H1 (cell line): Measurements from ENCODE around the gene MRPL17. TPM values are rescaled to one million over a fixed set of nuclear protein-coding genes. Genes with fewer than 3 reads are reported as not detected.

Experiments
- CTCF ChIA-PET: fragments of 300-600 bp; sonication (Branson Sonifier 250); formaldehyde crosslinking; loops from one replicate; lab custom pipeline; 2021; ENCODE audit not compliant: partially characterized antibody; lab: Charles Lee
- POLR2A ChIA-PET: fragments of 300-600 bp; sonication (Branson Sonifier 250); formaldehyde crosslinking; loops from one replicate; lab custom pipeline; 2021; ENCODE audit warnings: inconsistent platforms; ENCODE audit not compliant: partially characterized antibody; lab: Charles Lee
- DNase-seq, 2 experiments: peaks; one replicate each; pipeline versions ENCODE4 v3.0.0 to v3.0.0-alpha.2; 2010 to 2022; ENCODE audit warnings: low spot score in 2 of 2, low read depth in 1 of 2, mixed read lengths in 1 of 2
- FAIRE-seq: peaks from 2 replicates; lab custom pipeline; 2011; peaks lifted over from hg19 to GRCh38; lab: Jason Lieb, UNC
- H2AFZ ChIP-seq: 2 replicates; pipeline ENCODE4 v1.8.1; 2012; ENCODE audit warnings: low read length, inconsistent platforms
- H2AK5ac ChIP-seq: 2 replicates; pipeline ENCODE4 v1.6.1; 2013; ENCODE audit warnings: low read depth, low read length
- H2BK120ac ChIP-seq: replicated peaks from 2 replicates; pipeline ENCODE3; 2013; ENCODE audit warnings: low read depth, low read length, inconsistent platforms
- H2BK12ac ChIP-seq: 2 replicates; pipeline ENCODE4 v1.6.1; 2013; ENCODE audit warnings: low read depth, low read length
- H2BK15ac ChIP-seq: 2 replicates; pipeline ENCODE4 v1.6.1; 2013; ENCODE audit warnings: low read length
- H2BK20ac ChIP-seq: 2 replicates; pipeline ENCODE4 v1.6.1; 2013; ENCODE audit warnings: low read length
- H2BK5ac ChIP-seq: 2 replicates; pipeline ENCODE4 v1.6.1; 2013; ENCODE audit warnings: low read depth, low read length
- H3K14ac ChIP-seq: 2 replicates; pipeline ENCODE4 v1.6.1; 2013; ENCODE audit warnings: inconsistent platforms; ENCODE audit not compliant: insufficient read length
- H3K18ac ChIP-seq: 2 replicates; pipeline ENCODE4 v1.6.1; 2013; ENCODE audit warnings: low read length; ENCODE audit errors: extremely low read depth
- H3K23ac ChIP-seq: 2 replicates; pipeline ENCODE4 v1.6.1; 2013; ENCODE audit warnings: inconsistent platforms; ENCODE audit not compliant: insufficient read length
- H3K23me2 ChIP-seq: 2 replicates; pipeline ENCODE4 v1.6.1; 2013; ENCODE audit warnings: low read depth, low read length
- H3K27ac ChIP-seq: 2 replicates; pipeline ENCODE4 v1.6.1; 2011; ENCODE audit warnings: low read depth, low read length, inconsistent platforms
- H3K27me3 ChIP-seq, 4 experiments: replicated peaks in 1 of 4; 1 replicate in 1 of 4; 2 replicates in 3 of 4; pipeline versions ENCODE4 v1.6.1 to v1.8.1; 2011 to 2013; ENCODE audit warnings: low read length in 3 of 4, mild to moderate bottlenecking in 3 of 4, inconsistent platforms in 2 of 4, mixed read lengths in 2 of 4, moderate library complexity in 1 of 4; ENCODE audit not compliant: control insufficient read depth in 3 of 4, insufficient read depth in 3 of 4; ENCODE audit errors: extremely low read depth in 1 of 4
- H3K36me3 ChIP-seq, 4 experiments: 2 replicates each; pipeline versions ENCODE4 v1.6.1 to v1.8.1; 2011 to 2013; ENCODE audit warnings: mild to moderate bottlenecking in 4 of 4, low read length in 3 of 4, moderate library complexity in 2 of 4, control low read depth in 1 of 4, inconsistent platforms in 1 of 4; ENCODE audit not compliant: insufficient read depth in 4 of 4, control insufficient read depth in 2 of 4
- H3K4ac ChIP-seq: replicated peaks from 2 replicates; pipeline ENCODE3; 2013; ENCODE audit warnings: low read length, low read depth, mixed read lengths, inconsistent platforms; ENCODE audit not compliant: insufficient read length
- H3K4me1 ChIP-seq, 4 experiments: replicated peaks in 1 of 4; 1 replicate in 1 of 4; 2 replicates in 3 of 4; pipeline versions ENCODE4 v1.6.1 to v1.8.1; 2011 to 2013; ENCODE audit warnings: low read length in 3 of 4, inconsistent platforms in 2 of 4, mixed read lengths in 1 of 4; ENCODE audit not compliant: insufficient read depth in 4 of 4, control insufficient read depth in 3 of 4
- H3K4me2 ChIP-seq, 2 experiments: 2 replicates each; pipeline versions ENCODE4 v1.6.1 to v1.8.1; 2011 to 2013; ENCODE audit warnings: low read depth in 2 of 2, low read length in 2 of 2, control low read depth in 1 of 2, inconsistent platforms in 1 of 2, mild to moderate bottlenecking in 1 of 2; ENCODE audit not compliant: insufficient read depth in 1 of 2
- H3K4me3 ChIP-seq, 4 experiments: fragments of 200-600, 300-600 bp in 1 of 4; sonication (generic), shearing (Covaris generic), sonication (Bioruptor Twin) in 1 of 4; 2 replicates each; pipeline versions ENCODE4 v1.5.1 to v1.8.1; 2011 to 2016; ENCODE audit warnings: low read length in 4 of 4, low read depth in 3 of 4, control low read depth in 2 of 4, inconsistent platforms in 2 of 4, mild to moderate bottlenecking in 2 of 4, mixed read lengths in 1 of 4, moderate library complexity in 1 of 4; ENCODE audit not compliant: insufficient read depth in 2 of 4; ENCODE audit errors: extremely low read depth in 1 of 4
- H3K56ac ChIP-seq: replicated peaks from 2 replicates; pipeline ENCODE3; 2013; ENCODE audit warnings: low read depth, mild to moderate bottlenecking, mixed read lengths, low read length, inconsistent platforms; ENCODE audit not compliant: insufficient read length
- H3K79me1 ChIP-seq: 2 replicates; pipeline ENCODE4 v1.6.1; 2013; ENCODE audit warnings: low read depth, low read length, control low read depth
- H3K79me2 ChIP-seq, 2 experiments: 2 replicates each; pipeline versions ENCODE4 v1.6.1 to v1.8.1; 2012 to 2013; ENCODE audit warnings: low read length in 2 of 2, mild to moderate bottlenecking in 2 of 2, inconsistent platforms in 1 of 2; ENCODE audit not compliant: insufficient read depth in 2 of 2, control insufficient read depth in 1 of 2
- H3K9ac ChIP-seq, 4 experiments: replicated peaks in 1 of 4; 1 replicate in 1 of 4; 2 replicates in 3 of 4; pipeline versions ENCODE4 v1.6.1 to v1.8.1; 2011 to 2013; ENCODE audit warnings: low read depth in 3 of 4, low read length in 3 of 4, control low read depth in 2 of 4, mild to moderate bottlenecking in 2 of 4, moderate library complexity in 2 of 4, inconsistent platforms in 1 of 4; ENCODE audit errors: extremely low read depth in 1 of 4
- H3K9me3 ChIP-seq, 2 experiments: 2 replicates each; pipeline versions ENCODE4 v1.6.1 to v1.8.1; 2012 to 2013; ENCODE audit warnings: mild to moderate bottlenecking in 2 of 2, moderate library complexity in 2 of 2, control low read depth in 1 of 2, inconsistent platforms in 1 of 2, low read depth in 1 of 2, low read length in 1 of 2, mixed read lengths in 1 of 2; ENCODE audit not compliant: insufficient read depth in 2 of 2
- H4K20me1 ChIP-seq, 2 experiments: replicated peaks in 1 of 2; 2 replicates each; pipeline versions ENCODE3 to v1.8.1; 2011 to 2013; ENCODE audit warnings: inconsistent platforms in 2 of 2, low read length in 2 of 2, mild to moderate bottlenecking in 1 of 2; ENCODE audit not compliant: insufficient read depth in 2 of 2, control insufficient read depth in 1 of 2
- H4K5ac ChIP-seq: 2 replicates; pipeline ENCODE4 v1.6.1; 2013; ENCODE audit warnings: low read length, low read depth, mixed read lengths, inconsistent platforms; ENCODE audit not compliant: insufficient read length
- H4K8ac ChIP-seq: 2 replicates; pipeline ENCODE4 v1.8.0; 2013; ENCODE audit warnings: mild to moderate bottlenecking, moderate library complexity, low read length, inconsistent platforms; ENCODE audit not compliant: insufficient read depth; ENCODE audit errors: extremely low read depth
- H4K91ac ChIP-seq: replicated peaks from 2 replicates; pipeline ENCODE3; 2013; ENCODE audit warnings: low read length, mixed read lengths, inconsistent platforms; ENCODE audit not compliant: insufficient read length
- CEBPB ChIP-seq: IDR thresholded peaks from 2 replicates; pipeline ENCODE4 v1.6.1; 2012; ENCODE audit warnings: low read depth, low read length
- CTCF ChIP-seq, 3 experiments: IDR thresholded peaks; 1 replicate in 2 of 3; 2 replicates in 1 of 3; pipeline versions ENCODE4 v1.5.1 to v1.6.1; 2011; ENCODE audit warnings: low read length in 3 of 3, mild to moderate bottlenecking in 3 of 3, inconsistent platforms in 2 of 3, low read depth in 1 of 3, moderate library complexity in 1 of 3; ENCODE audit not compliant: insufficient read depth in 1 of 3; ENCODE audit errors: control extremely low read depth in 1 of 3
- EGR1 ChIP-seq: IDR thresholded peaks from 2 replicates; pipeline ENCODE4 v1.6.1; 2011; ENCODE audit warnings: low read depth, low read length, borderline replicate concordance
- EP300 ChIP-seq, 2 experiments: IDR thresholded peaks; 1 replicate in 1 of 2; 2 replicates in 1 of 2; pipeline ENCODE4 v1.6.1; 2011 to 2012; ENCODE audit warnings: low read depth in 2 of 2, low read length in 2 of 2, mild to moderate bottlenecking in 2 of 2, borderline replicate concordance in 1 of 2, inconsistent platforms in 1 of 2, moderate library complexity in 1 of 2
- SAP30 ChIP-seq: fragments of 300-600 bp; sonication (generic); IDR thresholded peaks from 2 replicates; pipeline ENCODE4 v1.7.1; 2012; ENCODE audit warnings: low read length, moderate library complexity, mild to moderate bottlenecking, inconsistent platforms; ENCODE audit not compliant: insufficient read depth, insufficient replicate concordance
- SIN3A ChIP-seq, 2 experiments: IDR thresholded peaks in 1 of 2; conservative IDR thresholded peaks in 1 of 2; 2 replicates each; pipeline ENCODE4 v1.6.1; 2011 to 2012; ENCODE audit warnings: low read length in 2 of 2, improper control_type of control experiment in 1 of 2, low read depth in 1 of 2, mild to moderate bottlenecking in 1 of 2
- TEAD4 ChIP-seq: IDR thresholded peaks from 2 replicates; pipeline ENCODE4 v1.6.1; 2012; ENCODE audit warnings: low read depth, low read length, inconsistent platforms, mixed read lengths
- polyA plus RNA-seq, 7 experiments: library from polyadenylated mRNA; depleted of rRNA in 3 of 7; stranded (reverse) in 5 of 7; unstranded in 2 of 7; fragments of >200 nt in 5 of 7; fragments of 200-250 nt in 2 of 7; gene quantifications; 1 replicate in 5 of 7; 2 replicates in 1 of 7; 4 replicates in 1 of 7; pipeline versions ENCODE4 v1.2.1 to v1.2.3, GENCODE V29; 2011 to 2013; ENCODE audit warnings: missing spikeins in 2 of 7, mixed read lengths in 2 of 7
- total RNA-seq: library from RNA; stranded (reverse); fragmentation: NEBNext Ultra II Directional; extraction: Animal tissue kit (Norgen Biotek cat#: 25700); gene quantifications from 2 replicates; pipeline ENCODE4 v1.2.1, GENCODE V29; 2021

MRPL17 gene
- total and polyA plus RNA-seq, 2 of the 8 experiments (the other 6 are each of a cell fraction or from before 2014, with no cell fraction given), result 55.7 to 70.5 TPM

GRCh38 chr11:6692128-6692527, 9.0 kb upstream of the MRPL17 start:
- Histone ChIP-seq H3K79me2 (no peaks in the 10 kb centered on the region), H2BK120ac (no peak overlapping the region), H2AFZ (no peak overlapping the region), H3K4ac (no peak overlapping the region), H2AK5ac (no peak overlapping the region), H3K9me3 (no peaks in the 10 kb centered on the region), H3K4me3 (no peak overlapping the region), H2BK12ac (no peak overlapping the region), H2BK5ac (no peak overlapping the region), H3K56ac (no peak overlapping the region), H4K20me1 (no peaks in the 10 kb centered on the region), H3K27ac (no peak overlapping the region), H2BK15ac (no peak overlapping the region), H3K36me3 (no peaks in the 10 kb centered on the region), H3K23ac (no peak overlapping the region), H3K14ac (no peak overlapping the region), H4K91ac (no peak overlapping the region), H3K4me1 (peaks cover 0 to 2% (median 0%) of the 10 kb centered on the region in 4 experiments; a peak in 1 of 7 replicates), H3K79me1 (no peaks in the 10 kb centered on the region), H3K18ac (no peak overlapping the region), H4K5ac (no peak overlapping the region), H3K27me3 (no peaks in the 10 kb centered on the region; a peak in 1 of 7 replicates), H3K9ac (no peak overlapping the region), H4K8ac (no peak overlapping the region), H2BK20ac (no peak overlapping the region), H3K23me2 (no peaks in the 10 kb centered on the region), H3K4me2 (no peak overlapping the region)
- FAIRE-seq (no peak), DNase-seq (no peak)
- TF ChIP-seq EP300 (IDR thresholded peaks at IDR 0.05; ENCODE audit: borderline replicate concordance in 1 of 2, low read depth in 2 of 2, low read length in 2 of 2) (no peak), CEBPB (no peak), CTCF (IDR thresholded peaks at IDR 0.05; ENCODE audit: control extremely low read depth in 1 of 3, insufficient read depth in 1 of 3, low read depth in 1 of 3, low read length in 3 of 3) (no peak), TEAD4 (no peak), EGR1 (no peak), SAP30 (no peak), SIN3A (conservative IDR thresholded peaks at IDR 0.05 in 1 of 2, IDR thresholded peaks at IDR 0.05 in 1 of 2; ENCODE audit: low read depth in 1 of 2, low read length in 2 of 2) (no peak)
- ChIA-PET POLR2A (no interaction called here), CTCF (no interaction called here)
